ENCODE measurements around the gene NGB. TPM values are rescaled to one million over a fixed set of nuclear protein-coding genes. Genes with fewer than 3 reads are reported as not detected.

NGB gene
- total RNA-seq, 1 experiment from 2014 or later: not detected

DNA sequence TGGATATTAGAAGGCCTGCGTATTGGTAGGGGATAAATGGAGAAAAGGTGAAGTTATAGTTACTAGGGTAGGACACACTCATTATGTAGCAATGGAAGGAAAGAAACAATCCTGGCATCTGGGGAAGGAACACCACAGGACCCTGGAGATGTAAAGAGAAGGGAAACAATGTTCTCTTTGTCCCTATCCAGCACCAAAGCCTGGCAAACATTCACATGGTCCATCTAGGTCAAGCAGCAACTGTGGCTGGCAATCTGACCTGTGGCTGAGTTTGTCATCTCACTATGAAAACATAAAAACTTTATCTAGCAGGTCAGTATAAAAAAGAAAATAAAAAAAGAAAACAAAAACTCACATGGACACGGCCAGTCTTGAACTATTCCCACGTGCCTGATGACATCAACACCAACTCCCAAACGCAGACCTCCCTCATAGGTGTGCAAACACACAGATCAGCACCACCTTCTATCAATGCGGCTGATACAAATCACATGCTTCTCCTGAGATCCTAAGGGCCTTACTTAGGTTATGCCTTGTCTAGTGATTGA lies 47.1 kb upstream of the NGB start (continued):
- no peak for TF ChIP-seq EGR1 (IDR thresholded peaks at IDR 0.05; ENCODE audit: low read depth)

- peaks cover 20% of the 10 kb centered on the region for H3K79me2 ChIP-seq (ENCODE audit: insufficient read depth, low read length)
- H3K9me2 ChIP-seq (ENCODE audit: insufficient read depth): no peaks in the 10 kb centered on the region
- H3K36me3 ChIP-seq (ENCODE audit: control insufficient read depth in 1 of 2, insufficient read depth in 2 of 2, low read length in 2 of 2): no peaks in the 10 kb centered on the region
- no peak for DNase-seq (ENCODE audit: low read depth, low spot score)
- ChIA-PET RAD21 (ENCODE audit: low non-redundant PET in 1 of 2, low total read pairs in 2 of 2, uncharacterized antibody in 2 of 2, unreplicated experiment in 2 of 2) (interaction anchor here (1.5 to 2.0 kb wide), 4 partner anchors 13 to 441 kb away, joined by 5 to 14 read pairs (median 8); no protein-coding TSS in a partner anchor), POLR2A (interaction anchor here (2.2 kb wide), 1 partner anchor 165 kb away, joined by 12 read pairs; no protein-coding TSS in a partner anchor), CTCF (interaction anchor here (1.1 to 5.0 kb wide), 10 partner anchors 14 to 441 kb away, joined by 3 to 112 read pairs (median 6); partner anchors contain the start of gene TMEM63C)
- intact Hi-C loops (cut with micrococcal nuclease): loop anchor here (1.0 to 2.0 kb wide), 2 partner anchors 14 to 165 kb away; no protein-coding TSS in a partner anchor
- no peak for ATAC-seq
- H3K4me3 ChIP-seq (replicated peaks in 1 of 2; ENCODE audit: low read depth in 1 of 2, low read length in 2 of 2): no peak overlapping the region
- H4K20me1 ChIP-seq (ENCODE audit: insufficient read depth): no peaks in the 10 kb centered on the region
- H2AFZ ChIP-seq (ENCODE audit: low read depth, low read length, poor library complexity, severe bottlenecking): no peak overlapping the region
- H3K4me1 ChIP-seq (ENCODE audit: control insufficient read depth in 1 of 2, insufficient read depth in 2 of 2, low read length in 2 of 2): peaks cover 0 to 17% of the 10 kb centered on the region in 2 experiments; a peak in 2 of 4 replicates
- H3K27ac ChIP-seq (ENCODE audit: low read depth, low read length): no peak overlapping the region
- H3K9ac ChIP-seq (ENCODE audit: low read length): no peak overlapping the region
- TF ChIP-seq REST (IDR thresholded peaks at IDR 0.05; ENCODE audit: low read depth) (no peak), EGR1 (IDR thresholded peaks at IDR 0.05; ENCODE audit: low read depth) (no peak), TCF7L2 (IDR thresholded peaks at IDR 0.05; ENCODE audit: borderline replicate concordance, extremely low read depth, insufficient read depth, insufficient read length) (no peak), FOSL1 (IDR thresholded peaks at IDR 0.05; ENCODE audit: low read depth) (no peak), EZH2phosphoT487 (IDR thresholded peaks at IDR 0.05; ENCODE audit: borderline replicate concordance) (no peak), CTCF (IDR thresholded peaks at IDR 0.05 in 2 of 3, conservative IDR thresholded peaks at IDR 0.05 in 1 of 3; ENCODE audit: borderline replicate concordance in 1 of 3, insufficient read depth in 1 of 3, low read depth in 2 of 3, low read length in 2 of 3) (no peak), SP1 (IDR thresholded peaks at IDR 0.05; ENCODE audit: low read depth) (no peak), YY1 (IDR thresholded peaks at IDR 0.05; ENCODE audit: extremely low read depth, insufficient replicate concordance, low read depth, low read length) (no peak), JUND (IDR thresholded peaks at IDR 0.05) (no peak), SIN3A (IDR thresholded peaks at IDR 0.05; ENCODE audit: low read depth) (no peak), RAD21 (IDR thresholded peaks at IDR 0.05; ENCODE audit: low read depth) (no peak), ZFX (IDR thresholded peaks at IDR 0.05) (no peak)
- TF ChIP-seq, protein P1, sequence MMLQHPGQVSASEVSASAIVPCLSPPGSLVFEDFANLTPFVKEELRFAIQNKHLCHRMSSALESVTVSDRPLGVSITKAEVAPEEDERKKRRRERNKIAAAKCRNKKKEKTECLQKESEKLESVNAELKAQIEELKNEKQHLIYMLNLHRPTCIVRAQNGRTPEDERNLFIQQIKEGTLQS (IDR thresholded peaks at IDR 0.05): no peak
- TF ChIP-seq, protein P2, sequence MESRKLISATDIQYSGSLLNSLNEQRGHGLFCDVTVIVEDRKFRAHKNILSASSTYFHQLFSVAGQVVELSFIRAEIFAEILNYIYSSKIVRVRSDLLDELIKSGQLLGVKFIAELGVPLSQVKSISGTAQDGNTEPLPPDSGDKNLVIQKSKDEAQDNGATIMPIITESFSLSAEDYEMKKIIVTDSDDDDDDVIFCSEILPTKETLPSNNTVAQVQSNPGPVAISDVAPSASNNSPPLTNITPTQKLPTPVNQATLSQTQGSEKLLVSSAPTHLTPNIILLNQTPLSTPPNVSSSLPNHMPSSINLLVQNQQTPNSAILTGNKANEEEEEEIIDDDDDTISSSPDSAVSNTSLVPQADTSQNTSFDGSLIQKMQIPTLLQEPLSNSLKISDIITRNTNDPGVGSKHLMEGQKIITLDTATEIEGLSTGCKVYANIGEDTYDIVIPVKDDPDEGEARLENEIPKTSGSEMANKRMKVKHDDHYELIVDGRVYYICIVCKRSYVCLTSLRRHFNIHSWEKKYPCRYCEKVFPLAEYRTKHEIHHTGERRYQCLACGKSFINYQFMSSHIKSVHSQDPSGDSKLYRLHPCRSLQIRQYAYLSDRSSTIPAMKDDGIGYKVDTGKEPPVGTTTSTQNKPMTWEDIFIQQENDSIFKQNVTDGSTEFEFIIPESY (IDR thresholded peaks at IDR 0.05; ENCODE audit: extremely low read depth, insufficient replicate concordance, low read length): no peak
- H3K9me3 ChIP-seq (ENCODE audit: control insufficient read depth in 1 of 2, insufficient read depth in 1 of 2, low read depth in 1 of 2, low read length in 2 of 2): no peaks in the 10 kb centered on the region
- BruUV-seq (replicated peaks): no TSS peak
- H3K27me3 ChIP-seq (ENCODE audit: insufficient read depth, low read length): no peaks in the 10 kb centered on the region
- no peak overlapping the region for H3K4me2 ChIP-seq (ENCODE audit: low read length)
Measured at GRCh38 chr14:77316872-77317301, 45.9 kb upstream of the NGB start.

Data from HCT116 (cell line).